Left cardiac atrium (tissue), 4 donors: ENCODE data around the gene AKAP9. TPM values are rescaled to one million over a fixed set of nuclear protein-coding genes. Genes with fewer than 3 reads are reported as not detected.

Source experiments
- ATAC-seq, 2 donors: fragments of 200-7000 bp; cut with Tn5 transposase; one replicate each; pipeline ENCODE4 v1.9.1; 2020; ENCODE audit warnings: mild to moderate bottlenecking in 2 of 2, moderate library complexity in 2 of 2
- DNase-seq: peaks from one replicate; pipeline ENCODE4 v3.0.0-alpha.2; 2020
- intact Hi-C, 2 donors: fragments of 100-400 bp; cut with DNase I; formaldehyde crosslinking; loops; one replicate each; pipeline versions ENCODE4 v1.14.1 to v1.15.1; 2022 to 2023
- total RNA-seq, 2 donors: library from RNA; stranded (reverse); fragmentation: NEBNext Ultra II Directional; extraction: Animal tissue kit (Norgen Biotek cat#: 25700); gene quantifications; one replicate each; pipeline ENCODE4 v1.2.1, GENCODE V29; 2021
- donor health status: DM: no; HTN: yes; CAD: no.
- donor health status: DM: no; HTN: yes; CAD: no; lungs with severe emphysema.
- donor health status: DM: yes; HTN: yes; CAD: no.
- donor health status: Dilated cardiomyopathy.

AKAP9 gene
- total RNA-seq, 2 donors from 2014 or later: 27.3 to 37.4 TPM

GRCh38 chr7:92149736-92150239 lies 209.1 kb downstream of the AKAP9 start:
- intact Hi-C loops: no loop called here
- no peak for DNase-seq
- ATAC-seq: no peak

GRCh38 chr7:92150450-92151017 lies 209.9 kb downstream of the AKAP9 start:
- intact Hi-C loops: no loop called here
- ATAC-seq (no peak), DNase-seq (no peak)

- intact Hi-C loops: no loop called here
- DNase-seq (no peak), ATAC-seq (no peak)
Observed at GRCh38 chr7:92155108-92155739, 214.6 kb downstream of the AKAP9 start.

GRCh38 chr7:92156990-92157389 lies 216.3 kb downstream of the AKAP9 start:
- ATAC-seq: no peak
- intact Hi-C loops: no loop called here

GRCh38 chr7:92158660-92159575 lies 218.3 kb downstream of the AKAP9 start:
- DNase-seq: no peak
- intact Hi-C loops: no loop called here
- ATAC-seq: no peak

More at GRCh38 chr7:92156990-92157389, 216.3 kb downstream of the AKAP9 start:
- no peak for DNase-seq

Other genes with a start within 250 kb of the AKAP9 start
- 1 to 10 TPM; 5.5 to 8.7 TPM for gene MTERF1, start 60.2 kb upstream of the AKAP9 start, total RNA-seq
- 10 to 100 TPM; 28.3 to 61.1 TPM for gene CYP51A1, start 193.6 kb downstream of the AKAP9 start, total RNA-seq
- gene LRRD1, start 238.3 kb downstream of the AKAP9 start, total RNA-seq: under 1 TPM in 1 of 2 donors, not detected in 1; 0.10 TPM